Ishikawa (cell line): ENCODE measurements around the gene F10.

Experiments used
- CEBPB ChIP-seq: IDR thresholded peaks from 2 replicates; pipeline ENCODE4 v1.6.1; 2012
- CREB1 ChIP-seq: IDR thresholded peaks from 2 replicates; pipeline ENCODE4 v1.6.1; 2012; ENCODE audit warnings: low read depth
- EGR1 ChIP-seq: IDR thresholded peaks from 2 replicates; pipeline ENCODE4 v1.6.1; 2012
- EP300 ChIP-seq: IDR thresholded peaks from 2 replicates; pipeline ENCODE4 v1.6.1; 2012; ENCODE audit warnings: borderline replicate concordance
- FOXM1 ChIP-seq: IDR thresholded peaks from 2 replicates; pipeline ENCODE4 v1.6.1; 2012; ENCODE audit warnings: low read depth, borderline replicate concordance
- RAD21 ChIP-seq: IDR thresholded peaks from 2 replicates; pipeline ENCODE4 v1.6.1; 2012; ENCODE audit warnings: low read depth
- REST ChIP-seq: IDR thresholded peaks from 2 replicates; pipeline ENCODE4 v1.6.1; 2012; ENCODE audit warnings: low read depth, mild to moderate bottlenecking
- TAF1 ChIP-seq: IDR thresholded peaks from 2 replicates; pipeline ENCODE4 v1.6.1; 2012; ENCODE audit warnings: low read depth, mild to moderate bottlenecking
- TCF12 ChIP-seq: IDR thresholded peaks from 2 replicates; pipeline ENCODE4 v1.6.1; 2012; ENCODE audit warnings: low read depth
- TEAD4 ChIP-seq: IDR thresholded peaks from 2 replicates; pipeline ENCODE4 v1.6.1; 2012
- YY1 ChIP-seq: IDR thresholded peaks from 2 replicates; pipeline ENCODE4 v1.6.1; 2012; ENCODE audit warnings: low read depth
- ZBTB7A ChIP-seq: IDR thresholded peaks from 2 replicates; pipeline ENCODE4 v1.6.1; 2012; ENCODE audit warnings: low read depth
- TF ChIP-seq, protein P1 (sequence below): IDR thresholded peaks from 2 replicates; pipeline ENCODE4 v1.6.1; 2012
- TF ChIP-seq, protein P2 (sequence below): IDR thresholded peaks from 2 replicates; pipeline ENCODE4 v1.6.1; 2012

DNA sequence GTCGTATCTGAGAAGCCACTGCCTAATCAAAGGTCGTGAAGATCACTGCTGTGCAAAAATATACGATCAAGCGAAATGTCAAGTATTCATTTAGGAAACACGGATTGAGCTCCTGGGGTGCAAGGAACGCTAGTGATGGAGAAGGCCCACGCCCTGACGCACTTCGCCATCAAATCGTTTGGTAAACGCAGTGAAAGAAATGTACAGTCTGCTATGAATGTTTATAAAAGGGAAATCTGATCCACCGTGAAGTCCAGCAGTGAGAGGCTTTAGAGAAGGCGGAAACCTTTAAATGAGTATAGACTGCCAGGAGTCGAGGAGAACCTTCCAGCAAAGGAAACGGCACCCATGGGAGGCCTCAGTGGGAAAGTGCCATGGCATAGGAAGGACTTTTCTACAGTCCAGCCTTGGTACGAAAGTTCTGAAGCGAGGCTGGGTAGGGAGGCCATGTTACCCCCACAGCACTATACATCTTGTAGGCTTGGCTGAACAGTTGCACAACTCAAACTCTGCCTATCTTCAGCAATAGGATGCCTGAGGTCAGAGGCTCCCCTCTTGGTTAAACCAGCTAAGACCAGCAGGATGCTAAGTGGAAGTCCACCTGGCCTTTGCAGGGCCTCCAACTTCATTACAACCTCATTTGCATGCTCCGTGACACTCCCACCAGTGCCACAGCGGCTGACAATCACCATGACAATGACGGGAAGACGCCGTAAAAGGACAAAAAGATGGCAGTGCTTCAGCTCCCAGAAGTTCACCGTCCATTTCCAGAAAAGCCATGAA is 65.5 kb downstream of the F10 start:
- TF ChIP-seq EGR1 (no peak), RAD21 (no peak), FOXM1 (no peak), CREB1 (no peak), TAF1 (no peak), REST (no peak), EP300 (no peak), TCF12 (no peak), CEBPB (no peak), ZBTB7A (no peak), YY1 (no peak), TEAD4 (no peak)
- TF ChIP-seq, protein P1, sequence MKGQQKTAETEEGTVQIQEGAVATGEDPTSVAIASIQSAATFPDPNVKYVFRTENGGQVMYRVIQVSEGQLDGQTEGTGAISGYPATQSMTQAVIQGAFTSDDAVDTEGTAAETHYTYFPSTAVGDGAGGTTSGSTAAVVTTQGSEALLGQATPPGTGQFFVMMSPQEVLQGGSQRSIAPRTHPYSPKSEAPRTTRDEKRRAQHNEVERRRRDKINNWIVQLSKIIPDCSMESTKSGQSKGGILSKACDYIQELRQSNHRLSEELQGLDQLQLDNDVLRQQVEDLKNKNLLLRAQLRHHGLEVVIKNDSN = no peak
- TF ChIP-seq, protein P2, sequence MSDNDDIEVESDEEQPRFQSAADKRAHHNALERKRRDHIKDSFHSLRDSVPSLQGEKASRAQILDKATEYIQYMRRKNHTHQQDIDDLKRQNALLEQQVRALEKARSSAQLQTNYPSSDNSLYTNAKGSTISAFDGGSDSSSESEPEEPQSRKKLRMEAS = no peak
